Activated CD8-positive, alpha-beta T cell treated with anti-CD3 and anti-CD28 coated beads for 36 hours (primary cell): ENCODE results near the gene CFAP99. TPM values are rescaled to one million over a fixed set of nuclear protein-coding genes. Genes with fewer than 3 reads are reported as not detected.

Experiments used
- ATAC-seq: fragments of 200-7000 bp; cut with Tn5 transposase; one replicate; pipeline ENCODE4 v1.10.0; 2021; ENCODE audit warnings: mild to moderate bottlenecking, moderate library complexity
- CTCF ChIA-PET: fragments of 350-600 bp; sonication (Branson Sonifier 250); formaldehyde crosslinking; loops from one replicate; lab custom pipeline; 2021; ENCODE audit warnings: antibody characterized with exemption; lab: Charles Lee
- POLR2A ChIA-PET: fragments of 350-600 bp; sonication (Branson Sonifier 250); formaldehyde crosslinking; loops from one replicate; lab custom pipeline; 2021; ENCODE audit warnings: antibody characterized with exemption; lab: Charles Lee
- DNase-seq: peaks from one replicate; pipeline ENCODE4 v3.0.0-alpha.2; 2020
- H3K27ac Mint-ChIP-seq: one replicate; pipeline ENCODE4 v1.8.0; 2021; ENCODE audit warnings: mild to moderate bottlenecking, mixed read lengths
- H3K27me3 Mint-ChIP-seq: one replicate; pipeline ENCODE4 v1.8.0; 2021; ENCODE audit warnings: mixed read lengths
- H3K36me3 Mint-ChIP-seq: one replicate; pipeline ENCODE4 v1.8.0; 2021; ENCODE audit warnings: low read depth, mixed read lengths
- H3K4me1 Mint-ChIP-seq: one replicate; pipeline ENCODE4 v1.8.0; 2021; ENCODE audit warnings: low read depth, mixed read lengths
- H3K4me3 Mint-ChIP-seq: one replicate; pipeline ENCODE4 v1.8.0; 2021; ENCODE audit warnings: mild to moderate bottlenecking, moderate library complexity, mixed read lengths
- H3K9me3 Mint-ChIP-seq: one replicate; pipeline ENCODE4 v1.8.0; 2021; ENCODE audit warnings: mixed read lengths
- intact Hi-C: fragments of 100-400 bp; cut with micrococcal nuclease; formaldehyde crosslinking; loops from one replicate; pipeline ENCODE4 v1.10.0; 2022
- total RNA-seq, 2 experiments: library from RNA; stranded (reverse); gene quantifications; one replicate each; pipeline ENCODE4 v1.2.3, GENCODE V29; 2021
- TF ChIP-seq, protein P1 (sequence below): fragments of 200-600 bp; IDR thresholded peaks from one replicate; pipeline ENCODE4 v1.8.0; 2022; ENCODE audit warnings: antibody characterized with exemption, mild to moderate bottlenecking

The CFAP99 gene
- total RNA-seq, 2 experiments from 2014 or later, result not detected

DNA sequence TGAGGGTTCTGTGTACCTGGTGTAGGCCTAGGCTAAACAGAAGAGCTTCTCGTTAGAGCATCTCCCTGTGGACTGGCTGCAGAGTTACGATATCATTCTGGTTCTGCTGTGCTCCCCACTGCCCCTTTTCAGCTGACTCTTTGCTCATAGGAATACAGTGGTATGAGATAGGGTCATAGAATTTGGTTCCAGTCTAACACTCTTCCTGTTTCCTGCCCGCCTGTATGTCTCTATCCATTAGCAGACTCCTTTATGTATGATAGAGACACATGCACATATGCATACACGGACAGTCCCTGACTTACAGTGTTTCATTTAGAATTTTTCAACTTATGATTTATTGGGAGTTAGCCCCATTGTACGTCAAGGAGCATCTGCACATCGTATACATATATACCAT, 65.4 kb downstream of the CFAP99 start:
- H3K4me1 Mint-ChIP-seq, result peaks cover 86% of the 10 kb centered on the region
- intact Hi-C loops, result no loop called here
- CTCF ChIA-PET, result interaction anchor here (0.9 to 1.5 kb wide), 4 partner anchors 9 to 93 kb away, joined by 3 read pairs; no protein-coding TSS in a partner anchor

DNA sequence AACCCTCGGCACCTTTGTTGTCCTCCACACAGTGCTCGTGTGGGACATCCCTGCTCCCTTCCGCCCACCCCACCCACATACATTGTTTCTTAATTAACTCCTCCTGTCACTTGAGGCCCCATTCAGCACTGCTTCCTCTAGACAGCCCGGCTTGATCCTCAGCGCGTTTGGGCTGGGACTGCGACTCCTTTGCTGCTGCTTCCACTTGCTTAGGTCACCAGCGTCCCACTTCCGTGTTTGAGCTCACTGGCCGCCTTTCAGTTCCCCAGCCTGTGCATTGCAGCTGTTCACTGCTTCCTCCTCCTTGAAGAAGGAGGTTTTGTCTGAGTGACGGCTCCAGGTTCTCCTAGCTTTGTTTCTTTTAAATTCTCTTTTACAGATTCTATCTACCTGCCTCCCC, 66.2 kb downstream of the CFAP99 start:
- ChIA-PET CTCF (interaction anchor here (0.9 to 1.5 kb wide), 10 partner anchors 9 to 265 kb away, joined by 3 to 9 read pairs (median 3); partner anchors contain the start of gene FAM193A), POLR2A (interaction anchor here (0.6 to 6.1 kb wide), 7 partner anchors 8 to 58 kb away, joined by 3 to 53 read pairs (median 3); partner anchors contain the start of gene RNF4)

More for the DNA sequence above, 65.4 kb downstream of the CFAP99 start:
- no peak for ATAC-seq
- DNase-seq, result no peak
- POLR2A ChIA-PET, result interaction anchor here (0.6 to 6.1 kb wide), 7 partner anchors 9 to 58 kb away, joined by 3 to 53 read pairs (median 4); partner anchors contain the start of gene RNF4
- H3K27me3 Mint-ChIP-seq, result no peaks in the 10 kb centered on the region
- TF ChIP-seq, protein P1, sequence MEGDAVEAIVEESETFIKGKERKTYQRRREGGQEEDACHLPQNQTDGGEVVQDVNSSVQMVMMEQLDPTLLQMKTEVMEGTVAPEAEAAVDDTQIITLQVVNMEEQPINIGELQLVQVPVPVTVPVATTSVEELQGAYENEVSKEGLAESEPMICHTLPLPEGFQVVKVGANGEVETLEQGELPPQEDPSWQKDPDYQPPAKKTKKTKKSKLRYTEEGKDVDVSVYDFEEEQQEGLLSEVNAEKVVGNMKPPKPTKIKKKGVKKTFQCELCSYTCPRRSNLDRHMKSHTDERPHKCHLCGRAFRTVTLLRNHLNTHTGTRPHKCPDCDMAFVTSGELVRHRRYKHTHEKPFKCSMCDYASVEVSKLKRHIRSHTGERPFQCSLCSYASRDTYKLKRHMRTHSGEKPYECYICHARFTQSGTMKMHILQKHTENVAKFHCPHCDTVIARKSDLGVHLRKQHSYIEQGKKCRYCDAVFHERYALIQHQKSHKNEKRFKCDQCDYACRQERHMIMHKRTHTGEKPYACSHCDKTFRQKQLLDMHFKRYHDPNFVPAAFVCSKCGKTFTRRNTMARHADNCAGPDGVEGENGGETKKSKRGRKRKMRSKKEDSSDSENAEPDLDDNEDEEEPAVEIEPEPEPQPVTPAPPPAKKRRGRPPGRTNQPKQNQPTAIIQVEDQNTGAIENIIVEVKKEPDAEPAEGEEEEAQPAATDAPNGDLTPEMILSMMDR, result no peak
- H3K36me3 Mint-ChIP-seq, result peaks cover 24% of the 10 kb centered on the region
- H3K9me3 Mint-ChIP-seq, result no peaks in the 10 kb centered on the region
- peak overlapping the region; percentile 77 for H3K27ac Mint-ChIP-seq
- H3K4me3 Mint-ChIP-seq, result no peak overlapping the region

DNA sequence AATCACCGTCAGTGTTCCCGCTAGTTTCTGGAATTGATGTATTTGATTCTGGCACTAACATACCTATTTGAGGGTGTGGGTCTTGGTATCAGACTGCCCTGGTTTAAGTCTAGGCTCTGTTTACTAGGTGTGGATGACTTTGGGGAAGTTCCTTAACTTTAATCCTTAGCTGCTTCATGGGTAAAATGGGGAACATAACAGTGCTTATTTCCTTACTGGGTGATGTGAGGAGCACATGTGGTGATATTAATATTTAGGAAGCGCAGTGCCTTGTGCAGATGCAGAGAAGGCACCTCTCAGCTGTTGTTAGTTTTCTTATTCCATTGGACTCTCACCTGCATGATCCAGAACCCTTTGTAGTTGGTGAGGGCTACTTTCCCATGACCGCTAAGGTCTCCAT, 67.2 kb downstream of the CFAP99 start:
- intact Hi-C loops, result no loop called here
- Mint-ChIP-seq H3K36me3 (peaks cover 36% of the 10 kb centered on the region), H3K9me3 (no peaks in the 10 kb centered on the region), H3K4me1 (peaks cover 83% of the 10 kb centered on the region), H3K27me3 (no peaks in the 10 kb centered on the region), H3K27ac (peak overlapping the region; percentile 75), H3K4me3 (no peak overlapping the region)
- DNase-seq, result no peak
- TF ChIP-seq, protein P1, result no peak
- POLR2A ChIA-PET, result interaction anchor here (1.0 to 6.1 kb wide), 6 partner anchors 9 to 49 kb away, joined by 3 to 53 read pairs (median 5); partner anchors contain the start of gene RNF4
- CTCF ChIA-PET, result interaction anchor here (0.9 to 1.8 kb wide), 7 partner anchors 9 to 50 kb away, joined by 3 to 6 read pairs (median 3); partner anchors contain the start of gene FAM193A
- no peak for ATAC-seq

More for the DNA sequence above, 66.2 kb downstream of the CFAP99 start:
- intact Hi-C loops, result no loop called here
- ATAC-seq, result peak; percentile 87
- peaks cover 84% of the 10 kb centered on the region for H3K4me1 Mint-ChIP-seq
- DNase-seq, result peak; percentile 81
- H3K27ac Mint-ChIP-seq, result peak overlapping the region; percentile 79
- no peaks in the 10 kb centered on the region for H3K27me3 Mint-ChIP-seq
- H3K9me3 Mint-ChIP-seq, result no peaks in the 10 kb centered on the region
- TF ChIP-seq, protein P1, result no peak
- H3K36me3 Mint-ChIP-seq, result peaks cover 30% of the 10 kb centered on the region
- H3K4me3 Mint-ChIP-seq, result peak overlapping the region; percentile 38

DNA sequence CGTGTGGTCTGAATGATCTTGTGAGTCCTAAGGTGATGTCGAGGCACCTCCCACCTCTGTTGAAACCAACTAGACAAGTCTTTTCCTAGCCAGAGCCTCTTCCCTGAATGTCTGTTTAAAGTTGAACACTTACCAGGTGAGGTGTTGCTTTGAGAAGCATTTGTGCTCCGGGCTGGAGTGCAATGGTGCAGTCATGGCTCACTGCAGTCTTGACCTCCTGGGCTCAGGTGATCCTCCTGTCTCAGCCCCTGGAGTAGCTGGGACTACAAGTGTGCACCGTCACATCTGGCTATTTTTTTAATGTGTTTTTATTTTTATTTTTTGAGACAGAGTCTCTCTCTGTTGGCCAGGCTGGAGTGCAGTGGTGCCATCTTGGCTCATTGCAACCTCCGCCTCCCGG, 68.2 kb downstream of the CFAP99 start:
- peaks cover 72% of the 10 kb centered on the region for H3K4me1 Mint-ChIP-seq
- H3K36me3 Mint-ChIP-seq, result peaks cover 40% of the 10 kb centered on the region
- no peak for DNase-seq
- ChIA-PET CTCF (interaction anchor here (1.8 kb wide), 1 partner anchor 21 kb away, joined by 6 read pairs; no protein-coding TSS in a partner anchor), POLR2A (interaction anchor here (1.4 to 2.9 kb wide), 2 partner anchors 9 to 17 kb away, joined by 4 to 19 read pairs; partner anchors contain the start of gene RNF4)
- no peak for ATAC-seq
- H3K4me3 Mint-ChIP-seq, result no peak overlapping the region
- TF ChIP-seq, protein P1, result no peak
- peak overlapping the region; percentile 53 for H3K27ac Mint-ChIP-seq
- no peaks in the 10 kb centered on the region for H3K9me3 Mint-ChIP-seq
- intact Hi-C loops, result no loop called here
- no peaks in the 10 kb centered on the region for H3K27me3 Mint-ChIP-seq

DNA sequence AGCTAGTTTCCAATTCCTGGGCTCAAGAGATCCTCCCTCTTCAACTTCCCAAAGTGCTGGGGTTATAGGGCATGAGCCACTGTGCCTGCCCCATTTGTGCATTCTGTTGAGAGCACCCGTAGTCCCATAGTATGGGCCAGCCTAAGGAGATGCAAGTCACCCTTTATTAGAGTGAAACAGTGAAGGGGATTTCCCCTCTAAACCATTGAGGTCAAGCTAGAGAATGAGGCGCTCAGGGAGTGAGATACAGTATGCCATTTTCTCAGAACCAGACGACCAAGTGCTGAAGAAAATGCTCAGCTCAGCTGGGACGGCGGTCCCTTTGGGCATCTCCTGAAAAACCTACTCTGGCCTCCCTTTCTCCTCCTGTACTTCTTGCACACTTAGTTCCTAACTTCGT, 68.9 kb downstream of the CFAP99 start:
- ChIA-PET CTCF (interaction anchor here (0.7 to 1.8 kb wide), 2 partner anchors 20 to 268 kb away, joined by 3 to 6 read pairs; no protein-coding TSS in a partner anchor), POLR2A (interaction anchor here (0.6 to 2.9 kb wide), 3 partner anchors 8 to 754 kb away, joined by 3 to 19 read pairs (median 4); partner anchors contain the start of gene RNF4)
- H3K36me3 Mint-ChIP-seq, result peaks cover 45% of the 10 kb centered on the region
- no peak overlapping the region for H3K4me3 Mint-ChIP-seq
- TF ChIP-seq, protein P1, result no peak
- H3K4me1 Mint-ChIP-seq, result peaks cover 70% of the 10 kb centered on the region
- H3K27ac Mint-ChIP-seq, result peak overlapping the region; percentile 57
- H3K9me3 Mint-ChIP-seq, result no peaks in the 10 kb centered on the region
- ATAC-seq, result peak; percentile 57
- intact Hi-C loops, result no loop called here
- no peak for DNase-seq
- no peaks in the 10 kb centered on the region for H3K27me3 Mint-ChIP-seq
